ENCODE data around the gene EFNB1. TPM values are rescaled to one million over a fixed set of nuclear protein-coding genes. Genes with fewer than 3 reads are reported as not detected.

EFNB1 gene
- total and polyA plus RNA-seq, 4 experiments from 2014 or later = 1.4 to 5.5 (median 4.7) TPM

DNA sequence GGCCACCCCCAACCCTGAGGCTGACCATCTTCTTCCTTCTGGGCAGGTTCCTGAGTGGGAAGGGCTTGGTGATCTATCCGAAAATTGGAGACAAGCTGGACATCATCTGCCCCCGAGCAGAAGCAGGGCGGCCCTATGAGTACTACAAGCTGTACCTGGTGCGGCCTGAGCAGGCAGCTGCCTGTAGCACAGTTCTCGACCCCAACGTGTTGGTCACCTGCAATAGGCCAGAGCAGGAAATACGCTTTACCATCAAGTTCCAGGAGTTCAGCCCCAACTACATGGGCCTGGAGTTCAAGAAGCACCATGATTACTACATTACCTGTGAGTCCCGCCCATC lies 9.7 kb downstream of the EFNB1 start:
- Histone ChIP-seq H3K27ac (ENCODE audit: low read depth, low read length) (no peak overlapping the region), H3K36me3 (ENCODE audit: insufficient read depth, low read length) (no peaks in the 10 kb centered on the region), H3K4me3 (ENCODE audit: low read length in 2 of 2) (no peak overlapping the region), H3K9me3 (ENCODE audit: control insufficient read depth in 1 of 2, low read length in 2 of 2) (no peaks in the 10 kb centered on the region), H3K4me1 (ENCODE audit: insufficient read depth, low read length) (no peaks in the 10 kb centered on the region), H3K27me3 (ENCODE audit: insufficient read depth, low read length) (no peaks in the 10 kb centered on the region)
- H3K27me3 Mint-ChIP-seq = no peaks in the 10 kb centered on the region
- H3K36me3 Mint-ChIP-seq = peaks cover 0 to 3% of the 10 kb centered on the region in 2 donors
- H3K4me3 Mint-ChIP-seq = no peak overlapping the region
- H3K27ac Mint-ChIP-seq = no peak overlapping the region
- H3K9me3 Mint-ChIP-seq = no peaks in the 10 kb centered on the region
- POLR2A ChIA-PET (ENCODE audit: partially characterized antibody) = no interaction called here
- no peak for DNase-seq
- peaks cover 0 to 3% (median under 1%) of the 10 kb centered on the region in 4 donors for H3K4me1 Mint-ChIP-seq
- CTCF ChIA-PET (ENCODE audit: partially characterized antibody) = no interaction called here
- intact Hi-C loops (cut with micrococcal nuclease) = no loop called here

DNA sequence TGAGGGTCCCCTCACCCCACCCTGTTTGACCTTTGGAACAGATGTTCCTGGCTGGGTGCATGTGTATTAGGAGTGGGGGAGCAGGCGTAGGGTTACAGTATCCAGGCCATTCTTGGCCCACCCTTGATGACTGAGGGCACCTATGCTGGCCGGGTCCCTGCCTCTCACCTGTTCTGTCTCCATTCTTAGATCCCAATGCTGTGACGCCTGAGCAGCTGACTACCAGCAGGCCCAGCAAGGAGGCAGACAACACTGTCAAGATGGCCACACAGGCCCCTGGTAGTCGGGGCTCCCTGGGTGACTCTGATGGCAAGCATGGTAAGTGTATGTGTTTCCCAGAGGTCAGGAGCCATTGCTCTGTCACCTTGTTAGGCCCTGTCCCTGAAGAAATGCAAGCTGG lies 10.9 kb downstream of the EFNB1 start:
- Mint-ChIP-seq H3K4me1 (peaks cover 0 to 3% (median under 1%) of the 10 kb centered on the region in 4 donors), H3K27me3 (no peaks in the 10 kb centered on the region), H3K9me3 (no peaks in the 10 kb centered on the region), H3K36me3 (peaks cover 0 to 3% of the 10 kb centered on the region in 2 donors), H3K27ac (no peak overlapping the region), H3K4me3 (no peak overlapping the region)
- H3K4me3 ChIP-seq (ENCODE audit: low read length in 2 of 2) = no peak overlapping the region
- no peaks in the 10 kb centered on the region for H3K4me1 ChIP-seq (ENCODE audit: insufficient read depth, low read length)
- DNase-seq = no peak
- no peaks in the 10 kb centered on the region for H3K36me3 ChIP-seq (ENCODE audit: insufficient read depth, low read length)
- ChIA-PET CTCF (ENCODE audit: partially characterized antibody) (no interaction called here), POLR2A (ENCODE audit: partially characterized antibody) (no interaction called here)
- no peaks in the 10 kb centered on the region for H3K9me3 ChIP-seq (ENCODE audit: control insufficient read depth in 1 of 2, low read length in 2 of 2)
- H3K27ac ChIP-seq (ENCODE audit: low read depth, low read length) = no peak overlapping the region
- no peaks in the 10 kb centered on the region for H3K27me3 ChIP-seq (ENCODE audit: insufficient read depth, low read length)
- intact Hi-C loops (cut with micrococcal nuclease) = no loop called here

DNA sequence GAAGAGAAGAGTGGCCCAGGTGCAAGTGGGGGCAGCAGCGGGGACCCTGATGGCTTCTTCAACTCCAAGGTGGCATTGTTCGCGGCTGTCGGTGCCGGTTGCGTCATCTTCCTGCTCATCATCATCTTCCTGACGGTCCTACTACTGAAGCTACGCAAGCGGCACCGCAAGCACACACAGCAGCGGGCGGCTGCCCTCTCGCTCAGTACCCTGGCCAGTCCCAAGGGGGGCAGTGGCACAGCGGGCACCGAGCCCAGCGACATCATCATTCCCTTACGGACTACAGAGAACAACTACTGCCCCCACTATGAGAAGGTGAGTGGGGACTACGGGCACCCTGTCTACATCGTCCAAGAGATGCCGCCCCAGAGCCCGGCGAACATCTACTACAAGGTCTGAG lies 11.4 kb downstream of the EFNB1 start:
- Histone ChIP-seq H3K4me3 (ENCODE audit: low read length in 2 of 2) (no peak overlapping the region), H3K27me3 (ENCODE audit: insufficient read depth, low read length) (no peaks in the 10 kb centered on the region), H3K27ac (ENCODE audit: low read depth, low read length) (no peak overlapping the region), H3K4me1 (ENCODE audit: insufficient read depth, low read length) (no peaks in the 10 kb centered on the region), H3K36me3 (ENCODE audit: insufficient read depth, low read length) (no peaks in the 10 kb centered on the region), H3K9me3 (ENCODE audit: control insufficient read depth in 1 of 2, low read length in 2 of 2) (no peaks in the 10 kb centered on the region)
- peaks cover 0 to 3% of the 10 kb centered on the region in 2 donors for H3K36me3 Mint-ChIP-seq
- intact Hi-C loops (cut with micrococcal nuclease) = no loop called here
- no peaks in the 10 kb centered on the region for H3K27me3 Mint-ChIP-seq
- no peak overlapping the region for H3K4me3 Mint-ChIP-seq
- H3K9me3 Mint-ChIP-seq = no peaks in the 10 kb centered on the region
- no peak overlapping the region for H3K27ac Mint-ChIP-seq
- ChIA-PET POLR2A (ENCODE audit: partially characterized antibody) (no interaction called here), CTCF (ENCODE audit: partially characterized antibody) (no interaction called here)
- peaks cover 0 to 3% (median under 1%) of the 10 kb centered on the region in 4 donors for H3K4me1 Mint-ChIP-seq
- no peak for DNase-seq

- ChIA-PET POLR2A (ENCODE audit: partially characterized antibody) (no interaction called here), CTCF (ENCODE audit: partially characterized antibody) (no interaction called here)
- Histone ChIP-seq H3K4me1 (ENCODE audit: insufficient read depth, low read length) (no peaks in the 10 kb centered on the region), H3K27me3 (ENCODE audit: insufficient read depth, low read length) (no peaks in the 10 kb centered on the region), H3K27ac (ENCODE audit: low read depth, low read length) (no peak overlapping the region), H3K4me3 (ENCODE audit: low read length in 2 of 2) (no peak overlapping the region), H3K36me3 (ENCODE audit: insufficient read depth, low read length) (no peaks in the 10 kb centered on the region), H3K9me3 (ENCODE audit: control insufficient read depth in 1 of 2, low read length in 2 of 2) (no peaks in the 10 kb centered on the region)
- no peak for DNase-seq
- H3K27me3 Mint-ChIP-seq = no peaks in the 10 kb centered on the region
- intact Hi-C loops (cut with micrococcal nuclease) = no loop called here
- H3K4me1 Mint-ChIP-seq = peaks cover 0 to 3% (median under 1%) of the 10 kb centered on the region in 4 donors
- no peaks in the 10 kb centered on the region for H3K9me3 Mint-ChIP-seq
- no peak overlapping the region for H3K27ac Mint-ChIP-seq
- H3K4me3 Mint-ChIP-seq = no peak overlapping the region
- peaks cover 0 to 3% of the 10 kb centered on the region in 2 donors for H3K36me3 Mint-ChIP-seq
Measured at GRCh38 chrX:68841251-68842049, 12.6 kb downstream of the EFNB1 start.

DNA sequence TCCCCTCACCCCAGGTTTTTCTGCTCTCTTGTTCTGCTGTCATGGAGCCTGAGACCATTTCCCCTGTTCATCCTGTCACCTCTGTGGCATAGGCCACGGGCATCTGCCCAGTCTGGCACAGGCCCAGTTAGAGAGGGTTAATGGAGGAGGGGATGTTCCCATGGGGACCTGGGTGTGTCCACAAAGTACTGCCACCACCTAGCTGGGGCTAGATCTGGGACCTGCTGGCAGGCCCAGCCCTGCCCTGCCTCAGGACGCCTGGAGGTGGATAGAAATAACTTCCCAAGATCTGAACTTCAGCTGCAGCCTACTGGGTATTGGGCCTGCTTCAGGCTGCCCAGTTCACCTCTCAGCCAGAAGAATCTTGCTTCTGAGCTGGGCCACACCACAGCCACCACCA lies 13.5 kb downstream of the EFNB1 start:
- DNase-seq = no peak
- Mint-ChIP-seq H3K27me3 (no peaks in the 10 kb centered on the region), H3K4me1 (no peaks in the 10 kb centered on the region), H3K27ac (no peak overlapping the region), H3K4me3 (no peak overlapping the region), H3K9me3 (no peaks in the 10 kb centered on the region), H3K36me3 (peaks cover 0 to 3% of the 10 kb centered on the region in 2 donors)
- no peaks in the 10 kb centered on the region for H3K9me3 ChIP-seq (ENCODE audit: control insufficient read depth in 1 of 2, low read length in 2 of 2)
- no peaks in the 10 kb centered on the region for H3K36me3 ChIP-seq (ENCODE audit: insufficient read depth, low read length)
- CTCF ChIA-PET (ENCODE audit: partially characterized antibody) = no interaction called here
- H3K4me1 ChIP-seq (ENCODE audit: insufficient read depth, low read length) = no peaks in the 10 kb centered on the region
- H3K4me3 ChIP-seq (ENCODE audit: low read length in 2 of 2) = no peak overlapping the region
- H3K27me3 ChIP-seq (ENCODE audit: insufficient read depth, low read length) = no peaks in the 10 kb centered on the region
- intact Hi-C loops (cut with micrococcal nuclease) = no loop called here
- POLR2A ChIA-PET (ENCODE audit: partially characterized antibody) = no interaction called here
- H3K27ac ChIP-seq (ENCODE audit: low read depth, low read length) = no peak overlapping the region

DNA sequence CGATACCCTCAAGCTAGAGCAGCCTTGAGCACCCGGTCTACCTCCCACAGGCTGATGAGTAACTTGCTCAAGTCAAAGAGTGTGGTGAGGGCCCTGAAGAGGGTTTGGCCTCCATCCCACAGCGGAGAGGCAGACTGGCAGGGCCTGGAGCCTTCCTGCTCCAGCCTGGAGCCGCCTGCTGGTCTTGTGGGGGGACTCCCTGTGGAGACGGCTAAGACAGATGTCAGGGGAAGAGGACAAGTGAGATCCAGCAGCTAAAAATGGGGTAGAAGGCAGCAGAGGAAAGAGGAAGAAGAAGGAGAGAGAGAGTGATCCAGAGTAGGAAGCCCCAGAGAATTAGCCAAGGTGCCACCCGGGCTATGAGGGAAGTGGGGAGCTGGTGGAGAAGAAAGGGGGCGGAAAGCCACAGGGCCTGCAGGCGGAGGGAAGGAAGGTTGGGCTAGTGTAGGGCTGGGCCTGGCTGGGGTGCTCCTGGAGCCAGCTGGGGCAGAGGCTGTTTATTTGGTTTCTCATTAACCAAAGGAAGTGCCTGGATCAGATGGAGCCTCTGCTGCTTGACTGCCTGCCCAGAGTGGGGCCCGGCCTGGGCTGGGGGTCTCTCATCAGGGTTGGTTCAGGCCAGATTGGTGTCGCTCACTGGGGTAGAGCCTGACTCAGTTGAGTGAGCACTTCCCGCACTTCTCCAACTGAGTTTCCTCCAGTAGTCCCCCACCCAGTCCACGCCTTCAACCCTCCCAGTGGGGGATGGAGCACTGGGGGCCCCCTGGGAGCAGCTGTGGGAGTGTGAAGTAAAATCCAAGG lies 14.2 kb downstream of the EFNB1 start:
- ChIA-PET CTCF (ENCODE audit: partially characterized antibody) (no interaction called here), POLR2A (ENCODE audit: partially characterized antibody) (no interaction called here)
- Mint-ChIP-seq H3K4me3 (peak overlapping the region in 1 of 8 donors; percentile 7), H3K27me3 (no peaks in the 10 kb centered on the region), H3K27ac (peak overlapping the region in 1 of 7 donors; percentile 22), H3K36me3 (peaks cover 0 to 3% of the 10 kb centered on the region in 2 donors), H3K4me1 (no peaks in the 10 kb centered on the region), H3K9me3 (no peaks in the 10 kb centered on the region)
- intact Hi-C loops (cut with micrococcal nuclease) = no loop called here
- Histone ChIP-seq H3K27me3 (ENCODE audit: insufficient read depth, low read length) (no peaks in the 10 kb centered on the region), H3K27ac (ENCODE audit: low read depth, low read length) (no peak overlapping the region), H3K4me1 (ENCODE audit: insufficient read depth, low read length) (no peaks in the 10 kb centered on the region), H3K9me3 (ENCODE audit: control insufficient read depth in 1 of 2, low read length in 2 of 2) (no peaks in the 10 kb centered on the region), H3K36me3 (ENCODE audit: insufficient read depth, low read length) (no peaks in the 10 kb centered on the region), H3K4me3 (ENCODE audit: low read length in 2 of 2) (no peak overlapping the region)
- no peak for DNase-seq

GRCh38 chrX:68843992-68844391 lies 15.2 kb downstream of the EFNB1 start:
- H3K4me3 Mint-ChIP-seq = no peak overlapping the region
- CTCF ChIA-PET (ENCODE audit: partially characterized antibody) = interaction anchor here (1.0 kb wide), 1 partner anchor 15 kb away, joined by 3 read pairs; the partner anchor contains the start of gene EFNB1
- H3K27me3 ChIP-seq (ENCODE audit: insufficient read depth, low read length) = no peaks in the 10 kb centered on the region
- H3K27ac ChIP-seq (ENCODE audit: low read depth, low read length) = no peak overlapping the region
- H3K36me3 Mint-ChIP-seq = peaks cover 0 to 3% of the 10 kb centered on the region in 2 donors
- DNase-seq = no peak
- no peaks in the 10 kb centered on the region for H3K4me1 Mint-ChIP-seq
- no peaks in the 10 kb centered on the region for H3K36me3 ChIP-seq (ENCODE audit: insufficient read depth, low read length)
- no peaks in the 10 kb centered on the region for H3K4me1 ChIP-seq (ENCODE audit: insufficient read depth, low read length)
- no peaks in the 10 kb centered on the region for H3K9me3 ChIP-seq (ENCODE audit: control insufficient read depth in 1 of 2, low read length in 2 of 2)
- POLR2A ChIA-PET (ENCODE audit: partially characterized antibody) = interaction anchor here (0.6 kb wide), 1 partner anchor 21 kb away, joined by 3 read pairs; no protein-coding TSS in a partner anchor
- H3K9me3 Mint-ChIP-seq = no peaks in the 10 kb centered on the region
- intact Hi-C loops (cut with micrococcal nuclease) = no loop called here
- no peaks in the 10 kb centered on the region for H3K27me3 Mint-ChIP-seq
- no peak overlapping the region for H3K27ac Mint-ChIP-seq
- H3K4me3 ChIP-seq (ENCODE audit: low read length in 2 of 2) = no peak overlapping the region

Data from CD4-positive, alpha-beta memory T cell (primary cell).